ENCODE results near the gene ILKAP. TPM values are rescaled to one million over a fixed set of nuclear protein-coding genes. Genes with fewer than 3 reads are reported as not detected.
A peak's percentile ranks its signal among the peaks of the same experiment; 100 is the strongest.

The ILKAP gene
- total RNA-seq, 4 donors from 2014 or later, result 27.3 to 36.0 (median 34.3) TPM

- intact Hi-C loops (cut with DNase I), result loop anchor here (5.0 kb wide), 1 partner anchor 105 kb away; no protein-coding TSS in a partner anchor
- no peak overlapping the region for H3K27ac ChIP-seq (replicated peaks in 1 of 4)
- H3K4me1 ChIP-seq, result peaks cover 11 to 39% (median 24%) of the 10 kb centered on the region in 4 donors
- TF ChIP-seq POLR2AphosphoS5 (IDR thresholded peaks at IDR 0.05), result no peak
- TF ChIP-seq POLR2A (IDR thresholded peaks at IDR 0.05; ENCODE audit: low read depth), result no peak
- TF ChIP-seq EP300 (IDR thresholded peaks at IDR 0.05), result no peak
- TF ChIP-seq CTCF (IDR thresholded peaks at IDR 0.05), result no peak
- H3K27me3 ChIP-seq, result peaks cover 0 to 47% (median 15%) of the 10 kb centered on the region in 4 donors
- H3K36me3 ChIP-seq, result no peaks in the 10 kb centered on the region
- 73% methylated on average over 9 of the region's 14 CpGs for WGBS
- no peak overlapping the region for H3K4me3 ChIP-seq
- no peaks in the 10 kb centered on the region for H3K9me3 ChIP-seq
- DNase-seq (ENCODE audit: extremely low spot score), result no peak
Measured at GRCh38 chr2:238157506-238158017, 45.9 kb downstream of the ILKAP start.

GRCh38 chr2:238155761-238156694, 47.5 kb downstream of the ILKAP start:
- no peak for DNase-seq (ENCODE audit: extremely low spot score)
- Histone ChIP-seq H3K4me1 (peaks cover 11 to 37% (median 24%) of the 10 kb centered on the region in 4 donors), H3K27me3 (peaks cover 0 to 33% (median 15%) of the 10 kb centered on the region in 4 donors), H3K27ac (replicated peaks in 1 of 4) (peak overlapping the region in 1 of 4 donors; percentile 22), H3K36me3 (peaks cover 0 to 2% (median 0%) of the 10 kb centered on the region in 4 donors), H3K4me3 (no peak overlapping the region), H3K9me3 (no peaks in the 10 kb centered on the region)
- intact Hi-C loops (cut with DNase I), result loop anchor here (5.0 kb wide), 1 partner anchor 106 kb away; no protein-coding TSS in a partner anchor
- no peak for TF ChIP-seq POLR2A (IDR thresholded peaks at IDR 0.05; ENCODE audit: low read depth)
- TF ChIP-seq POLR2AphosphoS5 (IDR thresholded peaks at IDR 0.05), result no peak
- no peak for TF ChIP-seq EP300 (IDR thresholded peaks at IDR 0.05)
- TF ChIP-seq CTCF (IDR thresholded peaks at IDR 0.05), result no peak
- 81% methylated on average over 18 of the region's 18 CpGs for WGBS

GRCh38 chr2:238155051-238155760, 48.3 kb downstream of the ILKAP start:
- no peak for TF ChIP-seq POLR2A (IDR thresholded peaks at IDR 0.05; ENCODE audit: low read depth)
- no peak for TF ChIP-seq CTCF (IDR thresholded peaks at IDR 0.05)
- TF ChIP-seq POLR2AphosphoS5 (IDR thresholded peaks at IDR 0.05), result peak in 1 of 2 donors; percentile 16
- 79% methylated on average over 19 of the region's 19 CpGs for WGBS

GRCh38 chr2:238154570-238154969, 48.9 kb downstream of the ILKAP start:
- no peak overlapping the region for H3K4me3 ChIP-seq
- peaks cover 0 to 18% (median 8%) of the 10 kb centered on the region in 4 donors for H3K27me3 ChIP-seq
- H3K27ac ChIP-seq (replicated peaks in 1 of 4), result no peak overlapping the region
- no peaks in the 10 kb centered on the region for H3K9me3 ChIP-seq
- peaks cover 0 to 3% (median 0%) of the 10 kb centered on the region in 4 donors for H3K36me3 ChIP-seq
- DNase-seq (ENCODE audit: extremely low spot score), result no peak
- intact Hi-C loops (cut with DNase I), result no loop called here
- 85% methylated on average over 2 of the region's 10 CpGs for WGBS
- H3K4me1 ChIP-seq, result peaks cover 10 to 25% (median 17%) of the 10 kb centered on the region in 4 donors
- TF ChIP-seq POLR2AphosphoS5 (IDR thresholded peaks at IDR 0.05) (no peak), EP300 (IDR thresholded peaks at IDR 0.05) (no peak), CTCF (IDR thresholded peaks at IDR 0.05) (no peak), POLR2A (IDR thresholded peaks at IDR 0.05; ENCODE audit: low read depth) (no peak)

More at GRCh38 chr2:238155051-238155760, 48.3 kb downstream of the ILKAP start:
- Histone ChIP-seq H3K36me3 (peaks cover 0 to 3% (median 0%) of the 10 kb centered on the region in 4 donors), H3K4me1 (peaks cover 11 to 29% (median 21%) of the 10 kb centered on the region in 4 donors), H3K27me3 (peaks cover 0 to 25% (median 13%) of the 10 kb centered on the region in 4 donors), H3K9me3 (no peaks in the 10 kb centered on the region), H3K27ac (replicated peaks in 1 of 4) (peak overlapping the region in 1 of 4 donors; percentile 22), H3K4me3 (no peak overlapping the region)
- intact Hi-C loops (cut with DNase I), result loop anchor here (5.0 kb wide), 1 partner anchor 107 kb away; no protein-coding TSS in a partner anchor
- DNase-seq (ENCODE audit: extremely low spot score), result no peak

Data from esophagus muscularis mucosa (tissue), 4 donors.